NB4 (cell line): ENCODE data around the gene COX20.
A peak's percentile ranks its signal among the peaks of the same experiment; 100 is the strongest.

Experiments
- CTCF ChIP-seq: IDR thresholded peaks from one replicate; pipeline ENCODE4 v1.5.1; 2012; ENCODE audit warnings: low read depth, low read length
- MYC ChIP-seq: IDR thresholded peaks from 2 replicates; pipeline ENCODE4 v1.6.1; 2011; ENCODE audit warnings: low read depth, low read length
- POLR2A ChIP-seq: IDR thresholded peaks from 2 replicates; pipeline ENCODE4 v1.6.1; 2011; ENCODE audit warnings: mild to moderate bottlenecking; ENCODE audit not compliant: insufficient read length; ENCODE audit errors: extremely low read depth

GRCh38 chr1:244801246-244801645, 34.2 kb upstream of the COX20 start:
- TF ChIP-seq POLR2A, result no peak
- peak; percentile 55 for TF ChIP-seq CTCF
- TF ChIP-seq MYC, result no peak
